Amniotic stem cell (primary cell): Measurements from ENCODE around the gene PRSS1.

Experiments
- DNase-seq: peaks from one replicate; lab custom pipeline; 2025; lab: John Stamatoyannopoulos, UW

Gene PRSS1

DNA sequence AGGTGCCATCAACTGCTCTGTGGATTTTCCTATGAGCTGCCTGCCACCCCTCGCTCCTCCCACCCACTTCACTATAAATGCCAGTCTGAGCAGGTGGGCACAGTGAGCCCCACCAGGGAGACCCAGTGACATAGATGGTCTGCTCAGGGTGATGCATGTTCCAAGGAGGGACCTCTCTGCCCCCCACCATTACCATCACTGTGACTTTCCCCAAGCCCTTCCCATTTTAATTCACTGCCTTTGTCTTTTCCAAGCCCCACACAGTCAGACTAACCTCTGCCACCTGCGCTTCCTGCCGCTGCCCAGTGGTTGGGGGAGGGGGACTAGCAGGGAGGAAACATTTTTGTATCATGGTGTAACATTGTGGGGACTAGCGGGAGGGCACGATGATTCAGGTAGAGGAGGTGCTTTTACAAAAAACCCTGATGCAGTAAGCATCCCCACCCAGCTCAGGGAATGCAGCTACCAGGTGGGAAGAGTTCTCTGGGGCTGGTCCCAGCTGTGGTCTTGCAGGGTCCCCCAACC is 46.1 kb downstream of the PRSS1 start:
- DNase-seq = no peak

DNA sequence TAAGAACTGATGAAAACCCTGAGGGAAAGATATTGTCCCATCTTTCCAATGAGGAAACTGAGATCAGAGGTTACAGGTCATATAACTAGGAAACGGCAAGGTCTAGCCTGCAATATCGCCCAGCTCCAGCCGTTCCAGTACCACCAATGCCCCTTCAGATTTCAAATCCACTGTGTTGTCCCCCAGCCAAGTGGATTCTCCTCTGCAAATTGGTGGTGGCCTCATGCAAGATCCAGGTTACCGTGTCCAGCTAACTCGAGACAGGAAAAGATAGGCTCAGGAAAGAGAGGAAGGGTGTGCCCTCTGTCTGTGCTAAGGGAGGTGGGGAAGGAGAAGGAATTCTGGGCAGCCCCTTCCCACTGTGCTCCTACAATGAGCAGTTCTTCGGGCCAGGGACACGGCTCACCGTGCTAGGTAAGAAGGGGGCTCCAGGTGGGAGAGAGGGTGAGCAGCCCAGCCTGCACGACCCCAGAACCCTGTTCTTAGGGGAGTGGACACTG is 46.8 kb downstream of the PRSS1 start:
- no peak for DNase-seq

DNA sequence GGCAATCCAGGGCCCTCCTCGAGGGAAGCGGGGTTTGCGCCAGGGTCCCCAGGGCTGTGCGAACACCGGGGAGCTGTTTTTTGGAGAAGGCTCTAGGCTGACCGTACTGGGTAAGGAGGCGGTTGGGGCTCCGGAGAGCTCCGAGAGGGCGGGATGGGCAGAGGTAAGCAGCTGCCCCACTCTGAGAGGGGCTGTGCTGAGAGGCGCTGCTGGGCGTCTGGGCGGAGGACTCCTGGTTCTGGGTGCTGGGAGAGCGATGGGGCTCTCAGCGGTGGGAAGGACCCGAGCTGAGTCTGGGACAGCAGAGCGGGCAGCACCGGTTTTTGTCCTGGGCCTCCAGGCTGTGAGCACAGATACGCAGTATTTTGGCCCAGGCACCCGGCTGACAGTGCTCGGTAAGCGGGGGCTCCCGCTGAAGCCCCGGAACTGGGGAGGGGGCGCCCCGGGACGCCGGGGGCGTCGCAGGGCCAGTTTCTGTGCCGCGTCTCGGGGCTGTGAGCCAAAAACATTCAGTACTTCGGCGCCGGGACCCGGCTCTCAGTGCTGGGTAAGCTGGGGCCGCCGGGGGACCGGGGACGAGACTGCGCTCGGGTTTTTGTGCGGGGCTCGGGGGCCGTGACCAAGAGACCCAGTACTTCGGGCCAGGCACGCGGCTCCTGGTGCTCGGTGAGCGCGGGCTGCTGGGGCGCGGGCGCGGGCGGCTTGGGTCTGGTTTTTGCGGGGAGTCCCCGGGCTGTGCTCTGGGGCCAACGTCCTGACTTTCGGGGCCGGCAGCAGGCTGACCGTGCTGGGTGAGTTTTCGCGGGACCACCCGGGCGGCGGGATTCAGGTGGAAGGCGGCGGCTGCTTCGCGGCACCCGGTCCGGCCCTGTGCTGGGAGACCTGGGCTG is 47.5 kb downstream of the PRSS1 start:
- no peak for DNase-seq

DNA sequence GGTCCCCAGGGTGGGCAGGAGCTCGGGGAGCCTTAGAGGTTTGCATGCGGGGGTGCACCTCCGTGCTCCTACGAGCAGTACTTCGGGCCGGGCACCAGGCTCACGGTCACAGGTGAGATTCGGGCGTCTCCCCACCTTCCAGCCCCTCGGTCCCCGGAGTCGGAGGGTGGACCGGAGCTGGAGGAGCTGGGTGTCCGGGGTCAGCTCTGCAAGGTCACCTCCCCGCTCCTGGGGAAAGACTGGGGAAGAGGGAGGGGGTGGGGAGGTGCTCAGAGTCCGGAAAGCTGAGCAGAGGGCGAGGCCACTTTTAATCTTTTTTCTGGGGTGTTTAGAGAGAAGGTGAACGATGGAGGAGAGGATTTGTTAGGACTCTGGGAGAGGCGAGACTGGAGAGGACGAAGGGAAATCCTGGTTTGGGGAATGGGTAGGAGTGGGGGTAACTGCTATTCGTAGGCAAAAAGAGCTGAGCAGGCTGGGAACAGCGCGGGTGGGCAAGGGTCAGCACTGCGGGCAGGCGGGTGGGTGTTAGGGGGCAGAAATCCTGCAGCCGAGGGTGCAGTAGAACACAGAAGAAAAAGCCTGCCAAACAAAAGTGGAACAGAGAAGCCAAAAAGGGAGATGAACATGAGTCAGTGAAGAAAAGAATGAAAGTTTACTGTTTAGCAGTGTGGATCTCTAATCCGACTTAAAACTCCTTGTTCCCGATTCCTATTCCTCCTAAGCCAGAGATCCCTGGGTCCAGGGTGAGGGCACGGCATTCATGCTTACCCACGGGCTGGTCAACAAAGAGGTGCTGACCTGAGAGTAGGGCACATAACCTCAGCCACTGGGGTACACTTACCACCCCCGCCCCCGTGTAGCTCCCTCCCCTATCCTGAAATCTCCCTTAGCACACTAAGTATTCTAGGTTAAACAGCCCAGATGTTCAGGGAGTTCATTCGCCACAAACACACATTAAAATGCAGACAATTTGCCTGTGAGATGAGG is 48.4 kb downstream of the PRSS1 start:
- no peak for DNase-seq

DNA sequence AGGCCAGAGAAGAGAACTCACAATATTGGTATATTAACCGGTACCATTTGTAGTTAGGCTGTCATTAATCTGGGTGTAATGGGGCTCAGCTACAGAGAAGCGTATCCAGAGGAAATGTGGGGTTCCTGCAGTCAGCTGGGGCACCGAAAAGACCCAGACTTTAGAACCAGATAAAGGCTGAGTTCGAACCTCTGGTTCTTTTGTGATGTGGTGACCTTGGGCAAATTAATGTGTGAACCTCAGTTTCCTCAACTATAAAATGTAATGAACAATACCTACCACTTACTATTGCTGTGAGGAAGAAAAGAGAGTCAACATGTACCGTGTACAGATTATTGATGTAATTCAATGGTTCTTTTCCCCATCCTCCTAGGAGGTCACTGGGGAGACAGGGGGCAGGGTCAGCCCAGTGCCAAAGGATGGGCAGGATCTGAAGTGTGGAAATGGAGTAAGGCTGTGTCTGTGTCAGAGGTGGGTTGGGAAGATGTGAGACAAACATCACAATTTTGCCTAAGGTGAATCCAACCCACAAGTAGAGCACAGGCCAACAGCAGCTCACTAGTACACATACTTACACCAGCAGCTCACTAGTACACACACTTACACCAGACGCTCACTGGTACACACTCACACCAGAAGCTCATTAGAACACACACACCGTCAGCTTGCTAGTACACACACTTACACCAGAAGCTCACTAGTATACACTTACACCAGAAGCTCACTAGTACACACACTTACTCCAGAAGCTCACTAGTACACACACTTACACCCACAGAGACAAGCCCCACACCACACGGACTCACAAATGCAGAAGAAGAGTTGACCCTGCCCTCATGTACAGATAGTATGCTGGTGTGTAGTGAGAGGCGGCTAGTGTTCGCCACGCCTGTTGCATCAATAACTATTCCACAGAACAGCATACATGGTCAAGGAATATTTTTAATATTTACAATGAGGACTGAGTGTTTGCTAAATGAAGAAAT is 49.5 kb downstream of the PRSS1 start:
- no peak for DNase-seq

DNA sequence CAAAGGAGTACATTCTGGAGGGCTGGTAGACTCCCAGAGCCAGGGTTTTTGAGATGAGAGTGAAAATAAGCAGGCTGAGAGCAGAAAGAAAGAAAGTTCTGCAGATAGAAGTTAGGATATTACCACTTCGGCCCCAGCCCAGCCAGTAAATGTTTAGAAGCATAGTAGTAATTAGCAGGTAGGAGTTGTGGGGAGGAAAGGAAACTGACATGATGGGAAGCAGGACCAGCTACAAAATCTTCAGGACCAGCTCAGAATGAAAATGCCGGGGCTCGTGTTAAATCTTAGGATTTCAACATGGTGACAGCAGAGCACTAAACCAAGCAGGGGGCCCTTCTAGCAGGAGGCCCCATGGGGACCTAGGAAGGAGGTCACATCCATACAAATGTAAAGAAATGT is 50.2 kb downstream of the PRSS1 start:
- no peak for DNase-seq

DNA sequence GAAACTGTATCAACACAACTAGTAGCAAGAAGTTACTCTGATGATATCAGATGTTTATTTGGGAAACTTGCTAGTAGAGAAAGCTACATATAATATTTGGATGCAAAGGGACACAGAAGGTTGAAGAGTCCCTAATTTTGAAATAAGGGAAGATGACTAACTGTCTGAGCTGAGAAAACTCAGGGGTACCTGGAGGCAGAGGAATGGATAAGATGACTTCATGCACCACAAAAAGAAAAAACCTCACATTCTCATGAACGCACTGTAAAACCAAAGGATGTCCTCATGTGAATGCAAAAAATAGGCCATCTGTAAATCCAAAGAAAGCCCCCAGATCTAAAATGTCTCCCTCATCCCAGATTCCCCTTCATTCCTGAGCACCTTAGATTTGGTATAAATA is 50.8 kb downstream of the PRSS1 start:
- no peak for DNase-seq

DNA sequence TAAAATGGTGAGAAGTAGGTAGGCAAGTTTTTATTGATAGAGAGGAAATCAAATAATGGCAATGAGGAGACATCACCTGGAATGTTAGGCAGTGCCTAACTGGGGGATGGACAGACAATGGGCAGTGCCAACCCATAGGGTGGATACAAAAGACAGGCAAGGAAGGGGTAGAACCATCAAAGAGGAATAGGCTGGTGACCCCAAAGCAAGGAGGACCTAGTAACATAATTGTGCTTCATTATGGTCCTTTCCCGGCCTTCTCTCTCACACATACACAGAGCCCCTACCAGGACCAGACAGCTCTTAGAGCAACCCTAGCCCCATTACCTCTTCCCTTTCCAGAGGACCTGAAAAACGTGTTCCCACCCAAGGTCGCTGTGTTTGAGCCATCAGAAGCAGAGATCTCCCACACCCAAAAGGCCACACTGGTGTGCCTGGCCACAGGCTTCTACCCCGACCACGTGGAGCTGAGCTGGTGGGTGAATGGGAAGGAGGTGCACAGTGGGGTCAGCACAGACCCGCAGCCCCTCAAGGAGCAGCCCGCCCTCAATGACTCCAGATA is 51.5 kb downstream of the PRSS1 start:
- DNase-seq = no peak

DNA sequence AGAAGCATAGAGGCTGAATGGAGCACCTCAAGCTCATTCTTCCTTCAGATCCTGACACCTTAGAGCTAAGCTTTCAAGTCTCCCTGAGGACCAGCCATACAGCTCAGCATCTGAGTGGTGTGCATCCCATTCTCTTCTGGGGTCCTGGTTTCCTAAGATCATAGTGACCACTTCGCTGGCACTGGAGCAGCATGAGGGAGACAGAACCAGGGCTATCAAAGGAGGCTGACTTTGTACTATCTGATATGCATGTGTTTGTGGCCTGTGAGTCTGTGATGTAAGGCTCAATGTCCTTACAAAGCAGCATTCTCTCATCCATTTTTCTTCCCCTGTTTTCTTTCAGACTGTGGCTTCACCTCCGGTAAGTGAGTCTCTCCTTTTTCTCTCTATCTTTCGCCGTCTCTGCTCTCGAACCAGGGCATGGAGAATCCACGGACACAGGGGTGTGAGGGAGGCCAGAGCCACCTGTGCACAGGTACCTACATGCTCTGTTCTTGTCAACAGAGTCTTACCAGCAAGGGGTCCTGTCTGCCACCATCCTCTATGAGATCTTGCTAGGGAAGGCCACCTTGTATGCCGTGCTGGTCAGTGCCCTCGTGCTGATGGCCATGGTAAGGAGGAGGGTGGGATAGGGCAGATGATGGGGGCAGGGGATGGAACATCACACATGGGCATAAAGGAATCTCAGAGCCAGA is 52.5 kb downstream of the PRSS1 start:
- no peak for DNase-seq

DNA sequence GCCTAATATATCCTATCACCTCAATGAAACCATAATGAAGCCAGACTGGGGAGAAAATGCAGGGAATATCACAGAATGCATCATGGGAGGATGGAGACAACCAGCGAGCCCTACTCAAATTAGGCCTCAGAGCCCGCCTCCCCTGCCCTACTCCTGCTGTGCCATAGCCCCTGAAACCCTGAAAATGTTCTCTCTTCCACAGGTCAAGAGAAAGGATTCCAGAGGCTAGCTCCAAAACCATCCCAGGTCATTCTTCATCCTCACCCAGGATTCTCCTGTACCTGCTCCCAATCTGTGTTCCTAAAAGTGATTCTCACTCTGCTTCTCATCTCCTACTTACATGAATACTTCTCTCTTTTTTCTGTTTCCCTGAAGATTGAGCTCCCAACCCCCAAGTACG is 53.0 kb downstream of the PRSS1 start:
- DNase-seq = no peak
